ENCODE data around the gene PPM1M.

GRCh38 chr3:52218026-52218425, 27.5 kb upstream of the PPM1M start:
- TF ChIP-seq, protein P1, sequence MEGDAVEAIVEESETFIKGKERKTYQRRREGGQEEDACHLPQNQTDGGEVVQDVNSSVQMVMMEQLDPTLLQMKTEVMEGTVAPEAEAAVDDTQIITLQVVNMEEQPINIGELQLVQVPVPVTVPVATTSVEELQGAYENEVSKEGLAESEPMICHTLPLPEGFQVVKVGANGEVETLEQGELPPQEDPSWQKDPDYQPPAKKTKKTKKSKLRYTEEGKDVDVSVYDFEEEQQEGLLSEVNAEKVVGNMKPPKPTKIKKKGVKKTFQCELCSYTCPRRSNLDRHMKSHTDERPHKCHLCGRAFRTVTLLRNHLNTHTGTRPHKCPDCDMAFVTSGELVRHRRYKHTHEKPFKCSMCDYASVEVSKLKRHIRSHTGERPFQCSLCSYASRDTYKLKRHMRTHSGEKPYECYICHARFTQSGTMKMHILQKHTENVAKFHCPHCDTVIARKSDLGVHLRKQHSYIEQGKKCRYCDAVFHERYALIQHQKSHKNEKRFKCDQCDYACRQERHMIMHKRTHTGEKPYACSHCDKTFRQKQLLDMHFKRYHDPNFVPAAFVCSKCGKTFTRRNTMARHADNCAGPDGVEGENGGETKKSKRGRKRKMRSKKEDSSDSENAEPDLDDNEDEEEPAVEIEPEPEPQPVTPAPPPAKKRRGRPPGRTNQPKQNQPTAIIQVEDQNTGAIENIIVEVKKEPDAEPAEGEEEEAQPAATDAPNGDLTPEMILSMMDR (conservative IDR thresholded peaks at IDR 0.05), result no peak
- TF ChIP-seq EZH2 (IDR thresholded peaks at IDR 0.05; ENCODE audit: low read depth), result no peak
